Activated effector memory CD4-positive, alpha-beta T cell treated with Interleukin-2 at 50 U/mL for 16 hours (primary cell): ENCODE data around the gene ZNF324.
A peak's percentile ranks its signal among the peaks of the same experiment; 100 is the strongest.
"Not testable (repeated sequence)": the region's sequence is repeated elsewhere in the genome, so short reads cannot be mapped to it uniquely, and the experiment has no call there.

ENCODE experiments used
- DNase-seq: peaks from one replicate; pipeline ENCODE4 v3.0.0-alpha.2; 2020

The ZNF324 gene

DNA sequence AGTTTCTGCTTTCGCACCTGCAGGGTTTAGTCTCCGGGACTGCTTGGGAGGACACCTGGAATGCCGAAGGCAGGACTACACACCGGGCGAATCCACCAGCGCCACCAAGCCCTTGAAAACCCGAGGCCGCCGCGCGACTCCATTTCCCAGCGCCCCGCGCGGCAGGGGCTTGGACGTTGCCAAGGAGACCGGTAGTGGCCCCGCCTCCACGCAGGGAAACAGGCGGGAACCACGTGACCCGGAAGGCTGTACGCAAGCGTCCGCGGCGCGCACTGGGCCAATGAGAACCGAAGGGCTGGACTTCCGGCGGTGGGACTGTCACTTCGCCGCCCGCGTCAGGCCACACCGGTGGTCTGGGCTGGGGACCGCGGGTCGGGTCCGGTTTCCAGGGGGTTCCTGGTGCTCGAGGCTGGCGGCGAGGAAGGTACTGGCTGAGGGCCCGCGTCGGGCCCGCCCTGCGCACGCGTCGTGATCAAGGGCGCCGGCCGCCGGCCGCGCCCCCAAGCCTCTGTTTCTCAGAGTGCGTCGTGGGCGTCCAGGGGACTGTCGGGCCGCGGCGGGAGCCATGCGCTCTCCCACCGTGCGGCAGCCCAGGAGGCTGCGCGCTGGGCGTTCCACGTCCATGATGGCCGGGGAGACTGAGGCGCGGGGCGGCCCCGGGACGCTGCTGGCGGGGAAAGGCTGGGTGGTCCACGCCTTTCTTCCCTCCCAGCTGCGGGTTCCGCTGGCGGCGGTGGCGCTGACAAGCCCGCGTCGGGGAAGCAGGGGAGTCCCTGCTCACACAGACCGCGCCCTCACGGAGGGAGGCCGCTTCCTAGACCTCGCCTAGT is at the start of gene ZNF324:
TSS of gene ZNF324 (plus strand) at position 321 of the 830 bp plus-strand sequence. CDS start 2,106 bp downstream, outside the sequence.
- DNase-seq = peak; percentile 97

DNA sequence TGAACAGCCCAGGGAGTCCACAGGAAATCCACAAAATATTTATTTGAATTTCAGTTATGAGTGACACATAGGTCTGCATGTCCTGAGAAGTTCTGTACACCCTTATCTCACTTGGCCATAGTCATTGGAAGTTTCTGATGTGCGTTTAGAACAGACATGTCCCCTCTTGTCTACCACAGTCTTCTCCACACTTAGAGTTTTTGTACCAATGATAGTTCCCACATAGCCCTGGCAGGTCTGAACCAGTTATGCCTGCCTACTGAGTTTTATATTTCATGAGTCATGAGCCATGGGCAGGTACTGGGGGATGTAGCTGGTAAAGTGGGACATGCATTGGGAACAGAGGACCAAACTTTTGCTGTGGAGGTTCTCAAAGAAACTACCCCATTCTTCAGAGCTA is 38.3 kb upstream of the ZNF324 start:
- no peak for DNase-seq

DNA sequence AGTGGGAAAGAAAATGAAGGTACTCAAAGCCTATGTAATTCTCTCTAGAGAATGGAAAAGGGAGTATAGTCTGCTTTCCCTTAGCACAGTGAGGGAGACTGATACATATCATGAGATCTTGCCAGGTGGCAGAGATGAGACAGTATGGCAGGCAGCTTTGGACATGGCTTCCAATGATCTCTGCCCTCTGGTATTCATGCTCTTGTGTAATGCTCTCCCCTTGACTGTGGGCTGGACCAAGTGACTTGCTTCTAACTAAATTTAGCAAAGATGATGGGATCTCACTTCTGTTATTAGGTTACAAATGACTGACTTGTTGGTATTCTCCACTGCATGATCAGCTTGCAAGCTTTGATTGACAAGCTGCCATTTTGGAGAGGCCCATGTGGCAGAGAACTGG is 37.1 kb upstream of the ZNF324 start:
- no peak for DNase-seq

DNA sequence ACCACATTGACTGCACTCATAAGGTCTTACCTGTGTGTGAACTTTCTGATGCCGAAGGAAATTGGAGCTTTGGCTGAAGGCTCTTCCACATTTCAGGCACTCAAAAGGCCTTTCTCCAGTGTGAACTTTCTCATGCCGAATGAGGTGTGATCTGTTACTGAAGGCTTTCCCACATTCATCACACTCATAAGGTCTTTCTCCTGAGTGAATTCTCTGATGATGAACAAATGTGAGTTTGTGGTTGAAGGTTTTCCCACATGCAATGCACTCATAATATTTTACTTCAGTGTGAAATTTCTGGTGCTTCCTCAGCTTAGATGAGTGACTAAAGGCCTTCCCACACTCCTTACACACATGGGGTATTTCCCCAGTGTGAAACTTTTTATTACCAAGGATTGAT is 32.7 kb upstream of the ZNF324 start:
- DNase-seq = no peak

DNA sequence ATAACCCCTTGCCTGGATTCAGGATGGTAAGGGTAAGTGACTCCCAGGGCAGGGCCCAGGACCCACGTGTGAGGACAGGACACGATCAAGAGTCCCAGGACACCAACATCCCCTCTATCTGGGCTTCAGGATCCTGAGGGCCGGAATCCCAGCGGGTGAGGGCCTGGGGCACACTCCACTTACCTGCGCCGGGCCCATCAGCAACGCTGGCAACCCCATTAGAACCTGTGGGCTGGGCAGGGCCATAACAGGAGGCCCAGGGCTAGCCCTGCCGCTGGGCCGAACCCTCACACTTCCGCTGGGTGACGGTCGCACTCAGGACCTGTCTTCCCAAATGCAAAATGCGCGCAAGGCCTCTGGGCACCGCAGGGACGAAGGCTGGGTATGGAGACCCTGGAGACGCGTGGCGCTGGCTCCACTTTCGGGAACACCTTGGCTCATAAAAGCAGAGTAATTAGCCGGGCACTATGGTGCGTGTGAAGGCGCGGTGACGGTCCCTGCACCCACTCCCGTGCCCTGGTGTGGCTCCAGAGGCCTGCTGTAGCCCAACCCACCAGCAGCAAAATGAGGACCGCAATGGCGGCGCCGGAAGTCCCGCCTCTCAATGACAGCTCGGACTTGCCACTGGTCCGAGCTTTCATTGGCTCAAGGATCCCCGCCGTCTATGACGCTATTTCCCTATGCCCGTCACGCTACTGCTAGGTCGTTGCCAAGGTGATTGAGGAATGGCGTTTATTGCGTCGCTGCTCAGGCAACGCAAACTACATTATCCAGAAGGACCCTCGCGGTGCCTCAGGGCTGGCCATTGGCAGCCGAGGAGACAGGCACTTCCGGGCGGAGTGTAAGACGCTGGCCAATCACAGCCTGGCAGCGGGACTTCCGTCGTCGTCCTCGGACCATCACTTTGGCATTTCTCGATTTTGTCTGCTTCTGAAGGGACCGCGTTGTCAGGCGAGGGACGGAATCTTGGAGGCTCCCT is 27.0 kb upstream of the ZNF324 start, which contains the start of gene ZNF132:
TSS of gene ZNF132 (minus strand) at position 578 of the 979 bp plus-strand sequence. CDS start at position 246, 332 bp downstream.
- peak; percentile 91 for DNase-seq

DNA sequence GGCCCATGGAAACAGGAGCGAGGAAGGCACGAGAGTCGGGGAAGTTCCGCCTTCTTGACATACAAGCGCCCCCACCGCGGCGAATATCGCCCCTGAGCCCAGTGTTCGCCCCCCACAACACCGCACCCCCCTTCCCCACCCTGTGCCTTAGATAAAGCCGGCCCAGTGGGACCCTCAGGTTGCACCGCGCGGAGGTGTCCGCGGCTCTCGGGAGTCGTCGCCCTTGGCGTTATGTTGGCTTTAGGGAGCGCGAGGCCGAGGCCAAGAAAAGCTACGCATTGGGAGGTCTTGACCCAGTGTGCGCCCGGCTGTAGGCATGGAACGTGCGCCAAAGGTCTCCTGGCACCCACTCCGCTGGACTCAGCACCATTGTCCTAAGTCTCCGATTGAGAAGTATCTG is 26.3 kb upstream of the ZNF324 start:
- no peak for DNase-seq

DNA sequence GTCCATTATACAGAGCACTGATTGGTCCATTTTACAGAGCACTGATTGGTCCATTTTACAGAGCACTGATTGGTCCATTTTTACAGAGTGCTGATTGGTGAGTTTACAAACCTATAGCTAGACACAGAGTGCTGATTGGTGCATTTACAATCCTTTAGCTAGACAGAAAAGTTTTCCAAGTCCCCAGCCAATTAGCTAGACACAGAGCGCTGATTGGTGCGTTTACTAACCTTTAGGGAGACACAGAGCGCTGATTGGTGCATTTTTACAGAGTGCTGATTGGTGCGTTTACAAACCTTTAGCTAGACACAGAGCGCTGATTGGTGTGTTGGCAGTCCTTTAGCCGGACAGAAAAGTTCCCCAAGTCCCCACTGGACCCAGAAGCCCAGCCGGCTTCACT is 23.9 kb upstream of the ZNF324 start:
- DNase-seq = not testable (repeated sequence)

DNA sequence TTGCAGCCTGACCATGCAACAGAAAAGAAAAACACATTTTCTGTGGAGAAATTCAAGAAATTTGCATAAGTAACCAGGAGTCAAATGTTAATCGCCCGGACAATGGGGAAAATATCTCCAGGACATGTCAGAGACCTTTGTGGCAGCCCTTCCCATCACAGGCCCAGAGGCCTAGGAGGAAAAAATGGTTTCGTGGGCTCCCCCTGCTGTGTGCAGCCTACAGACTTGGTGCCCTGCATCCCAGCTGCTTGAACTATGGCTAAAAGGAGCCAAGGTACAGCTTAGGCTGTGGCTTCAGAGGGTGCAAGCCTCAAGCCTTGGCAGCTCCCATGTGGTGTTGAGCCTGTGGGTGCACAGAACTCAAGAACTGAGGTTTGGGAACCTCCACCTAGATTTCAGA is 18.0 kb upstream of the ZNF324 start:
- DNase-seq = not testable (repeated sequence)

DNA sequence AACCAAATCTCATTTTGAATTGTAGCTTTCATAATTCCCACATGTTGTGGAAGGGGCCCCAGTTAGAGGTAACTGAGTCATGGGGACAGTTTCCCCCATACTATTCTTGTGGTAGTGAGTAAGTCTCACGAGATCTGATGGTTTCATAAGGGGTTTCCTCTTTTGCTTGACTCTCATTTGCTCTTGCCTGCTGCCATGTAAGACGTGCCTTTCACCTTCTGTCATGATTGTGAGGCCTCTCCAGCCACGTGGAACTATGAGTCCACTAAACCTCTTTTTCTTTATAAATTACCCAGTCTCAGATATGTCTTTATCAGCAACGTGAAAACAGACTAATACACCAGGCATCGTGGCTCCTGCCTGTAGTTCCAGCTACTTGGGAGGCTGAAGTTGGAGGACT is 16.9 kb upstream of the ZNF324 start:
- DNase-seq = not testable (repeated sequence)

DNA sequence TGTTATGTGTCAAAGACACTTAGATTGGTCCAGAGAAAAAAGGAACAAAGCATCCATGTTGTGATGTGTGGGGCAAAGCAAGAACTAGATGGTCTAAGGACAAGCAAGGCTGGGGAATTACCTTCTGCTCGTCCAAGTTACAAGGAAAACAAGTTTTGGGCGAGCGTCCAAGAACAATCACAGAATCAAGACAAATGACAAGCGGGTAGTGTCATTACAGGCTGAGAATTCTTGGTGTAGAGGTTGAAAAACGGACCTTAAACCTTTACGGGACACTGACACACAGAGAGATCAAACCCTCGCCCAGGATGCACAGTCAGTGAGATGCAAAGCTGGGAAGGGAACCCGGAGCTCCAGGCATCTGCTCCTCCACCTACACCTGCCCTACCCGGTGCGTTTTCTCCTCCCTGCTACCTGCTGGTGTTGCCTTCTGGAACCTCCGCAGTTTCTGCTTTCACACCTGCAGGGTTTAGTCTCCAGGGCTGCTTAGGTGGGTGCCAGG is 16.0 kb upstream of the ZNF324 start:
- no peak for DNase-seq

DNA sequence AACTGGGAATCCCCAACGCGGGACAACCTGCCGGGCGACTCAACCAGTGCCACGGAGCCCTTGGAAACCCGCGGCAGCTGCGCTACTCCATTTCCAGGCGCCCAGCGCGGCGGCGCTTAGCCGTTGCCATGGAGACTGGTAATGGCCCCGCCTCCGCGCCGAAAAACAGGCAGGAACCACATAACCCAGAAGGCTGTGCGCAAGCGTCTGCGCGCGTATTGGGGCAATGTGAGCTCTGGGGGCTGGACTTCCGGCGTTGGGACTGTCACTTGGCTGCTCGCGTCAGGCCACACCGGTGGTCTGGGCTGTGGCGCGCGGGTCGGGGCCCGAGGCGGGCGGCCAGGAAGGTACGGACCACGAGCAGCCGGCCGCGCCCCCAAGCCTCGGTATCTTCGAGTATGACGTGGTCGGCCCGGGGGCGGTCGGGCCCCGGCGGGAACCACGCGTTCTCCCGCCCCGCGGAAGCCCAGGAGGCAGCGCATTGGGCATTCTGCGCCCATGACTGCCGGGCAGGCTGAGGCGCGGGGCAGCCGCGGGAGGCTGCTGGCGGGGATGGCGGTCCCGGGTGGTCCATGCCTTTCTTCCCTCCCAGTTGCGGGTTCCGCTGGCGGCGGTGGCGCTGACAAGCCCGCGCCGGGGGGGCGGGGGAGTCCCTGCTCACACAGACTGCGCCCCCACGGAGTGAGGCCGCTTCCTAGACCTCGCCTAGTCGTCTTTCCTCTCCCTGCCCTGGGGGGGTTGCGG is 15.3 kb upstream of the ZNF324 start, which contains the start of gene ZNF324B:
TSS of gene ZNF324B (plus strand) at position 265 of the 744 bp plus-strand sequence. CDS start 2,080 bp downstream, outside the sequence.
- peak; percentile 95 for DNase-seq

DNA sequence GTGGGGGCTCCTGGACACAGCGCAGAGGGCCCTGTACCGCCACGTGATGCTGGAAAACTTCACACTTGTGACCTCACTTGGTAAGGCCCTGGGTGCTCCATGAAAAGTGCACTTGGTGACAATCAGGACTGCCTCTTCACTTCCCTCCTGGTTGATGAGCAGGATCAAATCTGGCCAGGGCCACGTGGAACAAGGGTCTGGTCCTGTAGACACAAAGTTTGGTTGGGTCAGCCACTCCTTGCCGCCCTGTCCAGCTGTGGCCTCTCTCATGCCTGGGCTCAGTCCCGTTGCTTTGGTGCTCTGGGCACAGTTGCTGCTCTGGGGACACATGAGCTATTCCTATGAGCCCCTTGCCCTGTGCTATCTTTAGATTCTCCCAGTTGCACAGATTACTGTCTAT is 13.1 kb upstream of the ZNF324 start:
- no peak for DNase-seq

DNA sequence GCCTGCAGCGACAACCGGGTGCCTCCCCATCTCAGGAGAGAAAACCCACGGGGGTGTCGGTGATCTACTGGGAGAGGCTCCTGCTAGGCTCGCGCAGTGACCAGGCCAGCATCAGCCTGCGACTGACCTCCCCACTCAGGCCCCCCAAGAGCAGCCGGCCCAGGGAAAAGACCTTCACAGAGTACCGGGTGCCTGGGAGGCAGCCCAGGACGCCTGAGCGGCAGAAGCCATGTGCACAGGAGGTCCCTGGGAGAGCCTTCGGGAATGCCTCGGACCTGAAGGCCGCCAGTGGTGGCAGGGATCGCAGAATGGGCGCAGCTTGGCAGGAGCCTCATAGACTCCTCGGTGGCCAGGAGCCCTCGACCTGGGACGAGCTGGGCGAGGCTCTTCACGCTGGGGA is 11.6 kb upstream of the ZNF324 start:
- no peak for DNase-seq

DNA sequence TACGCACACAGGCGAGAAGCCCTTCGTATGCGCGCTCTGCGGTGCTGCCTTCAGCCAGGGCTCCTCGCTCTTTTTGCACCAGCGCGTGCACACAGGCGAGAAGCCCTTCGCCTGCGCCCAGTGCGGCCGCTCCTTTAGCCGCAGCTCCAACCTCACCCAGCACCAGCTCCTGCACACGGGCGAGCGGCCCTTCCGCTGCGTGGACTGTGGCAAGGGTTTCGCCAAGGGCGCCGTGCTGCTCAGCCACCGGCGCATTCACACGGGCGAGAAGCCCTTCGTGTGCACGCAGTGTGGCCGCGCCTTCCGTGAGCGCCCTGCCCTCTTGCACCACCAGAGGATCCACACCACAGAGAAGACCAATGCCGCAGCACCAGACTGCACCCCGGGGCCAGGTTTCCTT is 10.8 kb upstream of the ZNF324 start:
- no peak for DNase-seq

DNA sequence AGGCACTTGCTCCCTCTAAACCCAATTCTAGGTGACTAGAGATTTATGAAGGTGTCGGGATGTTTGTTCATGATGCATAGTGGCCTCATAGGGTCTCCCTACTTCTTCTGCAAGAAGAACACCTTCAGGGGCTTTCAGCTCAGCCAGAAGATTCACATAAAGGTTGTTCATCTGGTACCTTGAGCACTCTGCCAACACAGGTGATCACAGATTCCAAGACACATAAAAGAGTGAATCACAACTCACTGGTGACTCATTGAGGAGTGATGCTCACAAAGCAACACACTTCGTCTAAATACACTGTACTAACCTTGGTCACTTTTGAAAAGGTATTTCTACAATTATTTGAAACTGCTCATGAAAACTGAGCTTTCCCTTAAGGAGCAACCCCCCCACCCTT is 6.8 kb upstream of the ZNF324 start:
- DNase-seq = no peak

DNA sequence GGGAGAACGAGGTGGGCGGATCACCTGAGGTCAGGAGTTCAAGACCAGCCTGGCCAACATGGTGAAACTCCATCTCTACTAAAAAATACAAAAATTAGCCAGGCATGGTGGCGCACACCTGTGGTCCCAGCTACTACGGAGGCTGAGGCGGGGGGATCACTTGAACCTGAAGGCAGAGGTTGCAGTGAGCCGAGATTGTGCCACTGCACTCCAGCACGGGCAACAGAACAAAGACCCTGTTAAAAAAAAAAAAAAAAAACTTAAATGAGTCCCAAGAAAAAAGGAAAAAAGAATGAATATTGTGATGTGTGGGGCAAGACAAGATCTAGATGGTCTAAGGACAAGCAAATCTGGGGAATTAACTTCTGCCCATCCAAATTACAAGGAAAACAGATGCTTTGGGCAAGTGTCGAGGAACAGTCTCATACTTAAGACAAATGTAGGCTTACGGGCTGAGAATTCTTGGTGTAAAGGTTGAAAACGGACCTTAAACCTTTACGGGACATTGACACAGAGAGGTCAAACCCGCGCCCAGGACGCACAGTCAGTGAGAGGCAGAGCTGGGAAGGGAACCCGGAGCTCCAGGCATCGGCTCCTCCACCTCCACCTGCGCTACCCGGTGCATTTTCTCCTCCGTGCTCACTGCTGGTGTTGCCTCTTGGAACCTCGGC is 656 bp upstream of the ZNF324 start:
- DNase-seq = no peak

DNA sequence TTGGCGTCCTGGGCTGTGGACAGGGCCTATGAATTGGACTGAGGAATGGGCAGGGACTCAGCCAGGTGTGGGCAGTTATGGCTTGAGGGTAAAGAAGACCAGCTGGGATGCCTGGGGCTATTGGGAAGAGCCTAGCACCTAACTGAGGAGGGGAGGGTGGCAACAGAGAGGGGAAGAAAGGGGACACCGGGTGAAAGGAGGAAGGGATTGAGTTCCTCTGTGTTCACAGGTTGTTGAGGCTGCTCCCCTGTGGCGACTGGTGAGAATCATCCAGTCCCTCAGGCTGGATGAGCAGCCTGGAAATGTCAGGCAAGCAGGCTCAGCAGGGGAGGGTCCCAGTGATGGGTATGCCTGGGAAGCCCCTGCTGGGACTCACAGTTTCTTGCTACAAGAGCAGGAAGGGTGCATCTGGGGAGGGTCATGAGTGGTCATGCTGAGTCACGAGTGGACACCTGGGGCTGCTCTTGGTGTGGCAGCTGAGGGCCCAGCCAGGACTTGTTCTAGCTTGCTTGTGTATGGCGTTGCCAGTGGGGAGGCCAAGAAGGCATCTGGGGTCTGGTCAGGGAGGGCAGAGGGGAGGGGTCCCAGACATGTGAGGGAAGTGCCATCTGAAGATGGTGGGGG is 1.4 kb downstream of the ZNF324 start:
- DNase-seq = no peak

DNA sequence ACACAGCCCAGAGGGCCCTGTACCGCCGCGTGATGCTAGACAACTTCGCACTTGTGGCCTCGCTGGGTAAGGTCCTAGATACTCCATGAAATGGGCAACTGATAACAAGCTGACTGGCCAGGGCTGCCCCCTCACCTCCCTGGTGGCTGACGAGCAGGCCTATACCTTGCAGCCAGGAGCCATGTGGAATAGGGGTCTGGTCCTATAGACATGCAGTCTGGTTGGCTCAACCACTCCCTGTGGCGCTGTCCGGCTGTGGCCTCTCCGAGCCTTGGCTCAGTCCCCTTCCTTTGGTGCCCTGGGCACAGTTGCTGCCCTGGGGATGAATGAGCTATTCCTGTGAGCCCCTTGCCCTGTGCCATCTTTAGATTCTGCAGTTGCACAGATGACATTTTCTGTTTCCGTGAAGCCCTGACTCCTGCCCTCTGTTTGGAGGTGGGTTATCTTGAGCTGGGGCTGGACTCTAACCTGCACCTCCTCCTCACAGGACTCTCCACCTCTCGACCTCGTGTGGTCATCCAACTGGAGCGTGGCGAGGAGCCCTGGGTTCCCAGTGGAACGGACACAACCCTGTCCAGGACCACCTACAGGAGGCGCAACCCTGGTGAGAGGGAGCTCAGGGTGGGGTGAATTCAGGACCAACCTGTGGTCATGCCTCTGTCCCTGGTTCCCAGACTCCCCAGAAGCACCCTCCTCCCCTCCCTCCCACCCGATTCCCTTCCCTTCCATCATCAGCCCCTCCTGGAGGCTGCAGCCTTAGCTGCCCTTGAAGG is 2.5 kb downstream of the ZNF324 start:
- no peak for DNase-seq

DNA sequence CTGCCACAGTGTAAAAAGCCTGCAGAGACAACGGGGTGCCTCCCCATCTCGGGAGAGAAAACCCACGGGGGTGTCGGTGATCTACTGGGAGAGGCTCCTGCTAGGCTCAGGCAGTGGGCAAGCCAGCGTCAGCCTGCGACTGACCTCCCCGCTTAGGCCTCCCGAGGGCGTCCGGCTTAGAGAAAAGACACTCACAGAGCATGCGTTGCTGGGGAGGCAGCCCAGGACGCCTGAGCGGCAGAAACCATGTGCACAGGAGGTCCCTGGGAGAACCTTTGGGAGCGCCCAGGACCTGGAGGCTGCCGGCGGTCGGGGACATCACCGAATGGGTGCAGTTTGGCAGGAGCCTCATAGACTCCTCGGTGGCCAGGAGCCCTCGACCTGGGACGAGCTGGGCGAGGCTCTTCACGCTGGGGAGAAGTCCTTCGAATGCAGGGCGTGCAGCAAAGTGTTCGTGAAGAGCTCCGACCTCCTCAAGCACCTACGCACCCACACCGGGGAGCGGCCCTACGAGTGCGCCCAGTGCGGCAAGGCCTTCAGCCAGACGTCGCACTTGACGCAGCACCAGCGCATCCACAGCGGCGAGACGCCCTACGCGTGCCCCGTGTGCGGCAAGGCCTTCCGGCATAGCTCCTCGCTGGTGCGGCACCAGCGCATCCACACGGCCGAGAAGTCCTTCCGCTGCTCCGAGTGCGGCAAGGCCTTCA is 4.1 kb downstream of the ZNF324 start:
- DNase-seq = not testable (repeated sequence)

DNA sequence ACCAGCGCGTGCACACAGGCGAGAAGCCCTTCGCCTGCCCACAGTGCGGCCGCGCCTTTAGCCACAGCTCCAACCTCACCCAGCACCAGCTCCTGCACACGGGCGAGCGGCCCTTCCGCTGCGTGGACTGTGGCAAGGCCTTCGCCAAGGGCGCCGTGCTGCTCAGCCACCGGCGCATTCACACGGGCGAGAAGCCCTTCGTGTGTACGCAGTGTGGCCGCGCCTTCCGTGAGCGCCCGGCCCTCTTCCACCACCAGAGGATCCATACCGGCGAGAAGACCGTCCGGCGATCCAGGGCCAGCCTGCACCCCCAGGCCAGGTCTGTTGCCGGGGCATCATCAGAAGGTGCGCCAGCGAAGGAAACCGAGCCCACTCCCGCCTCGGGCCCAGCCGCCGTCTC is 4.9 kb downstream of the ZNF324 start:
- DNase-seq = no peak
